HG02970 (cell line): ENCODE measurements around the gene TMCC2.

Experiments used
- ATAC-seq: cut with Tn5 transposase; IDR thresholded peaks from one replicate; pipeline ENCODE4 v1.9.1; 2021; ENCODE audit warnings: mild to moderate bottlenecking, moderate library complexity, moderate number of reproducible peaks; ENCODE audit not compliant: unreplicated experiment, low FRiP score

The TMCC2 gene

DNA sequence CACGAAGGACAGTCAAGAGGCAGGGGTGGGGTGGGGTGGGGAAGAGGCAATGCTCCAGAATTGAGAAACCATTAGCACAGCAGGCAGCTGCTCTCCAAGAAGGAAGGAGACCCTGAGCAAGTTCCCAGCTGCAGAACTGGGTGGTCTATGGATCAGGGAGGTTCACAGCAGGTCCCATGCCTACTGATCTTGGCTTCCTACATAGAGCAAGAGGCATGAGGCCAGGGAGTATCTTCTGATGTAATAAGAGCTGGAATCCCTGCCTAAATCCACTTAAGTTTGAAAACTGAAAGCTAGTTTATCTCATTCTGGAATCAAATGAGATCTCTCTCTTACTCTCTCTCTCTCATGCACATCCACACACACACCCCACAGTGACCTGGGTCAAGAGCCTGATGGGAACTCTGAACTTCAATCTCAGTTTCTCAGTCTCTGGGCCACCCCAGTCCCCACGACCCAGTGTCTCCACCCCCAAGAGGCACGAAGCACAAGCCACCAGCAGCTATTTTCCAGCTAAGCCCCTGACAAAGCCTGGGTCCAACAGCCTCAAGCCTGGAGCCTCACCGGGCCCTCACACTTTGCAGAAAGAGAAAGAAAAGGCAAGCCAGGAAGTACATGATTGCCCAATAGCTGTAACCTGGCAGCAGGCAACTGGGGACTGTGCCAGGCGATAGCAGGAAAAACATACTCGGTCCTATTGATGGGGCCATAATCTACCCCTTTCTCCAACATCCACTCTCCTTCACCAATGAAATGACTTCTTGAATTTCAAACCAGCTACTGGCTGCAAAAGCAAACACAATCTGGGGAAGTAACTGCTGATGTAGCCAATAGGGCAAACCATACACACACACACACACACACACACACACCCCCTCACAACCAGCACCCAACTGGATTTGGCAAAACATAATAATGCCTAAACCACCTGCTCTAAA is 91.6 kb downstream of the TMCC2 start:
- ATAC-seq, result no peak

DNA sequence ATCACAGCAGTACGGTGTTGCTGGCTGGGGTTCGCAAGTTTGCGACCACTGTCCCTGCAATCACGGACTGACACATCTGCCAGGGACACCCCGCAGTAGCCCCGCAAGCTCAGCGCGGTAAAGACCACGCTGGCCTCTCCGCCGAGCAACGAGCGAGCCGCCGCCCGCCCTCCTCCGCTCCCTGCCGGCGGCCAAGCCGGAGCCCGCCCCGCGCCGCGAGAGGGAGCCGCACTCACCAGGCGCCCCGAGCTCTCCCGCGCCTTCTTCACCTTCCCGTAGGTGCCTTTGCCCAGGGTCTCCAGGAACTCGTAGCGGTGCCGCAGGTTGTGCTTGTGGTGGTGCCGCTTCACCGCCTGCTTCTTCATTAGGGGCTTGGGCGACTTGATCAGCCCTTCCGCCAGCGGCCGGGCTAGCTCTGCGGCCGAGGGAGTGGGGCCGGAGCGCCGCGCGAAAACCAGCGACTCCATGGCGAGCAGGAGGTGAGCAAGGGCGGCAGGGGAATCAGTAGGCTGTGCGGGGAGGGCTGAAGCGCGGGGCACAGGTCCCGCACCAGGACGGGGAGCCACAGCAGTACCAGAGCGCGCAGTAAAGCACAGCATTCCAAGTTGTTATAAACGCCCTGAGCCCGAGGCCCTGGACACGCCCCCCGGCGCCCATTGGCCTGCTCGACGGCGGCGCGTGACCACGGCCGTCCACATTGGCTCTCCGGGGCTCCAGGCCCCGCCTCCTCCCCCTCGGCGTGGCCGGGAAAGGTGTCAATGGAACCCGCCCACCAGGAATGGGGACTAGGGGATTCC is 93.6 kb downstream of the TMCC2 start, which contains the start of gene NUAK2:
NUAK2 (minus strand) TSS at position 584 of the 797 bp plus-strand sequence; CDS start at position 467, 117 bp downstream.
- ATAC-seq, result no peak

DNA sequence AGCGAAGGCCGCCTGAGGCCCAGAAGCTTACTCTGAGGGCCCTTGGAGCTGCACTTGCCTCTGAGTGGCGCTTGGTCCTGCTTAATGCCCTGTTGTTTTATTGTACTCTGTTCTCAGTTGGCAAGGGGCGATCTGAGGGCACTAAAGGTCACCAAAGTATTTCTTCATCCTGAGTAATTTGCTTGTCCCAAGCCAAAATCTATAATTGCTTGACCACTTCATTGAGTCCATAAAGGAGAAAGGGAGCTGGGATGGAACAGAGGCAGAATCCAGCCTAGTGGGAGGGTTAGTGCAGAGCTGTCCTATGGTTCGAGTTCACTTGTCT is 94.2 kb downstream of the TMCC2 start:
- no peak for ATAC-seq
